ENCODE data around the gene ZNF487.

Gene ZNF487

GRCh38 chr10:43403911-43404703 lies 32.8 kb upstream of the ZNF487 start:
- no peak for DNase-seq (ENCODE audit: low spot score)
- no peak for TF ChIP-seq CTCF (IDR thresholded peaks at IDR 0.05; ENCODE audit: borderline replicate concordance, control extremely low read depth, extremely low read depth, insufficient read depth, missing control alignments)
- in situ Hi-C loops (cut with MboI; ENCODE audit: low sequenced_read_pairs, unreplicated experiment): loop anchor here (5.0 kb wide), 1 partner anchor 48 kb away; no protein-coding TSS in a partner anchor

GRCh38 chr10:43404704-43405084 lies 32.2 kb upstream of the ZNF487 start:
- no peak for TF ChIP-seq CTCF (IDR thresholded peaks at IDR 0.05; ENCODE audit: borderline replicate concordance, control extremely low read depth, extremely low read depth, insufficient read depth, missing control alignments)
- in situ Hi-C loops (cut with MboI; ENCODE audit: low sequenced_read_pairs, unreplicated experiment): loop anchor here (5.0 kb wide), 1 partner anchor 48 kb away; no protein-coding TSS in a partner anchor
- no peak for DNase-seq (ENCODE audit: low spot score)

GRCh38 chr10:43407148-43407575 lies 29.7 kb upstream of the ZNF487 start:
- no peak for TF ChIP-seq CTCF (IDR thresholded peaks at IDR 0.05; ENCODE audit: borderline replicate concordance, control extremely low read depth, extremely low read depth, insufficient read depth, missing control alignments)
- in situ Hi-C loops (cut with MboI; ENCODE audit: low sequenced_read_pairs, unreplicated experiment): no loop called here
- DNase-seq (ENCODE audit: low spot score): peak; percentile 64

- in situ Hi-C loops (cut with MboI; ENCODE audit: low sequenced_read_pairs, unreplicated experiment): no loop called here
- DNase-seq (ENCODE audit: low spot score): peak; percentile 90
- no peak for TF ChIP-seq CTCF (IDR thresholded peaks at IDR 0.05; ENCODE audit: borderline replicate concordance, control extremely low read depth, extremely low read depth, insufficient read depth, missing control alignments)
These were observed 29.2 kb upstream of the ZNF487 start for GRCh38 chr10:43407576-43408330.

- no peak for DNase-seq (ENCODE audit: low spot score)
- in situ Hi-C loops (cut with MboI; ENCODE audit: low sequenced_read_pairs, unreplicated experiment): no loop called here
These were observed 28.6 kb upstream of the ZNF487 start for GRCh38 chr10:43408331-43408709.

More at GRCh38 chr10:43408331-43408709, 28.6 kb upstream of the ZNF487 start:
- no peak for TF ChIP-seq CTCF (IDR thresholded peaks at IDR 0.05; ENCODE audit: borderline replicate concordance, control extremely low read depth, extremely low read depth, insufficient read depth, missing control alignments)

Measured in GM13976 (cell line).